Liver (tissue), 9 donors: ENCODE data around the gene SPRN. TPM values are rescaled to one million over a fixed set of nuclear protein-coding genes. Genes with fewer than 3 reads are reported as not detected.

ENCODE experiments used
- DNase-seq: peaks from one replicate; pipeline ENCODE4 v3.0.0-alpha.2; 2017; ENCODE audit warnings: low spot score
- H3K27ac ChIP-seq, 2 donors: one replicate each; pipeline ENCODE4 v1.7.0; 2013; ENCODE audit warnings: inconsistent platforms in 2 of 2, low read length in 2 of 2, control low read depth in 1 of 2, low read depth in 1 of 2, mild to moderate bottlenecking in 1 of 2
- H3K27me3 ChIP-seq, 4 donors: one replicate each; pipeline versions ENCODE4 v1.6.1 to v1.7.0; 2013; ENCODE audit warnings: low read length in 3 of 4, inconsistent platforms in 1 of 4, mild to moderate bottlenecking in 1 of 4, moderate library complexity in 1 of 4; ENCODE audit not compliant: control insufficient read depth in 4 of 4, insufficient read depth in 4 of 4
- H3K36me3 ChIP-seq, 4 donors: one replicate each; pipeline versions ENCODE4 v1.6.1 to v1.7.0; 2013; ENCODE audit warnings: low read length in 3 of 4, mild to moderate bottlenecking in 3 of 4, low read depth in 1 of 4, moderate library complexity in 1 of 4; ENCODE audit not compliant: control insufficient read depth in 4 of 4, insufficient read depth in 3 of 4
- H3K4me1 ChIP-seq, 4 donors: one replicate each; pipeline versions ENCODE4 v1.6.1 to v1.7.0; 2013; ENCODE audit warnings: low read length in 3 of 4, mild to moderate bottlenecking in 3 of 4, moderate library complexity in 1 of 4; ENCODE audit not compliant: control insufficient read depth in 4 of 4, insufficient read depth in 4 of 4
- H3K4me3 ChIP-seq, 3 donors: one replicate each; pipeline versions ENCODE4 v1.6.1 to v1.7.0; 2013; ENCODE audit warnings: low read length in 3 of 3, control low read depth in 1 of 3, low read depth in 1 of 3, mild to moderate bottlenecking in 1 of 3
- H3K9ac ChIP-seq, 2 donors: one replicate each; pipeline ENCODE4 v1.7.0; 2013; ENCODE audit warnings: low read length in 2 of 2, mild to moderate bottlenecking in 2 of 2, moderate library complexity in 2 of 2, control low read depth in 1 of 2, low read depth in 1 of 2
- H3K9me3 ChIP-seq, 4 donors: one replicate each; pipeline versions ENCODE4 v1.6.1 to v1.7.0; 2013; ENCODE audit warnings: low read length in 3 of 4; ENCODE audit not compliant: control insufficient read depth in 4 of 4
- ATF3 ChIP-seq: IDR thresholded peaks from 2 replicates; pipeline ENCODE4 v1.6.1; 2016; ENCODE audit warnings: antibody characterized with exemption
- CTCF ChIP-seq: fragments of 150-350 bp; IDR thresholded peaks from 2 replicates; pipeline ENCODE4 v1.5.1; 2017; ENCODE audit warnings: improper control_type of control experiment, low read depth, low read length; ENCODE audit not compliant: missing input control
- EGR1 ChIP-seq, 2 donors: IDR thresholded peaks; 2 replicates each; pipeline ENCODE4 v1.6.1; 2016 to 2018; ENCODE audit warnings: antibody characterized with exemption in 2 of 2, low read depth in 2 of 2
- FOXA1 ChIP-seq: IDR thresholded peaks from 2 replicates; pipeline ENCODE4 v1.6.1; 2016; ENCODE audit warnings: antibody characterized with exemption
- GABPA ChIP-seq, 2 donors: IDR thresholded peaks in 1 of 2; conservative IDR thresholded peaks in 1 of 2; 2 replicates each; pipeline ENCODE4 v1.6.1; 2016; ENCODE audit warnings: antibody characterized with exemption in 2 of 2, mild to moderate bottlenecking in 1 of 2, moderate library complexity in 1 of 2
- HNF4A ChIP-seq, 2 donors: conservative IDR thresholded peaks; 2 replicates each; pipeline ENCODE4 v1.6.1; 2016; ENCODE audit warnings: antibody characterized with exemption in 2 of 2, mild to moderate bottlenecking in 2 of 2
- HNF4G ChIP-seq: IDR thresholded peaks from 2 replicates; pipeline ENCODE4 v1.6.1; 2016; ENCODE audit warnings: antibody characterized with exemption
- JUND ChIP-seq, 2 donors: IDR thresholded peaks; 2 replicates each; pipeline ENCODE4 v1.6.1; 2016; ENCODE audit warnings: antibody characterized with exemption in 2 of 2
- MAX ChIP-seq: IDR thresholded peaks from 2 replicates; pipeline ENCODE4 v1.6.1; 2016; ENCODE audit warnings: antibody characterized with exemption
- REST ChIP-seq: IDR thresholded peaks from 2 replicates; pipeline ENCODE4 v1.6.1; 2016; ENCODE audit warnings: antibody characterized with exemption, mild to moderate bottlenecking
- RXRA ChIP-seq, 2 donors: IDR thresholded peaks; 2 replicates each; pipeline ENCODE4 v1.6.1; 2017 to 2018; ENCODE audit warnings: antibody characterized with exemption in 2 of 2, mild to moderate bottlenecking in 1 of 2
- TAF1 ChIP-seq: conservative IDR thresholded peaks from 2 replicates; pipeline ENCODE4 v1.6.1; 2016; ENCODE audit warnings: antibody characterized with exemption, mild to moderate bottlenecking
- YY1 ChIP-seq: IDR thresholded peaks from 2 replicates; pipeline ENCODE4 v1.6.1; 2016; ENCODE audit warnings: antibody characterized with exemption, mild to moderate bottlenecking
- ZBTB33 ChIP-seq: IDR thresholded peaks from 2 replicates; pipeline ENCODE4 v1.6.1; 2016; ENCODE audit warnings: antibody characterized with exemption
- WGBS: extraction: QIAGEN DNeasy Blood & Tissue Kit; methylation state at CpG from one replicate; pipeline ENCODE4 v1.1.7; 2013; 5-methylcytosine and 5-hydroxymethylcytosine counted together
- polyA plus RNA-seq, 2 donors: library from polyadenylated mRNA; stranded (reverse) in 1 of 2; unstranded in 1 of 2; fragments of 200-250 nt in 1 of 2; fragments of >200 nt in 1 of 2; fragmentation: Nextera tagmentation in 1 of 2; extraction: Ambion mirVana in 1 of 2; gene quantifications; one replicate each; pipeline versions ENCODE4 v1.2.1 to v1.2.3, GENCODE V29; 2013 to 2015
- total RNA-seq, 2 donors: library from RNA; depleted of rRNA; stranded (reverse); fragments of >200 nt; gene quantifications; one replicate each; pipeline ENCODE4 v1.2.3, GENCODE V29; 2014
- donor health status: healthy.
- donor health status: healthy.
- donor health status: healthy.
- donor health status: healthy.
- donor health status: healthy.

SPRN gene
- total and polyA plus RNA-seq, 4 donors, result 1.3 to 36.4 TPM; not detected in 2

GRCh38 chr10:133464582-133465031 lies 40.2 kb upstream of the SPRN start:
- DNase-seq, result no peak
- TF ChIP-seq CTCF, result no peak
- TF ChIP-seq TAF1, result no peak
- no peak for TF ChIP-seq REST
- no peak for TF ChIP-seq JUND (IDR thresholded peaks at IDR 0.05)
- Histone ChIP-seq H3K9ac (no peak overlapping the region), H3K27me3 (no peaks in the 10 kb centered on the region), H3K36me3 (no peaks in the 10 kb centered on the region), H3K9me3 (peaks cover 0 to 2% (median 0%) of the 10 kb centered on the region in 4 donors), H3K4me1 (peaks cover 0 to 7% (median 0%) of the 10 kb centered on the region in 4 donors), H3K4me3 (no peak overlapping the region), H3K27ac (no peak overlapping the region)
- 94% methylated on average over 12 of the region's 12 CpGs for WGBS

GRCh38 chr10:133462512-133463305 lies 38.3 kb upstream of the SPRN start:
- H3K27ac ChIP-seq, result no peak overlapping the region
- TF ChIP-seq ATF3 (no peak), HNF4A (conservative IDR thresholded peaks at IDR 0.05) (peak; percentile 23 to 70)
- H3K9ac ChIP-seq, result no peak overlapping the region
- H3K4me1 ChIP-seq, result peaks cover 0 to 7% (median 0%) of the 10 kb centered on the region in 4 donors
- no peak overlapping the region for H3K4me3 ChIP-seq
- WGBS, result 88% methylated on average over 10 of the region's 10 CpGs
- DNase-seq, result no peak
- H3K27me3 ChIP-seq, result no peaks in the 10 kb centered on the region
- H3K36me3 ChIP-seq, result no peaks in the 10 kb centered on the region
- H3K9me3 ChIP-seq, result no peaks in the 10 kb centered on the region

GRCh38 chr10:133461841-133462240 lies 37.4 kb upstream of the SPRN start:
- TF ChIP-seq EGR1 (IDR thresholded peaks at IDR 0.05; ENCODE audit: low read depth in 2 of 2) (no peak), YY1 (no peak), GABPA (IDR thresholded peaks at IDR 0.05 in 1 of 2, conservative IDR thresholded peaks at IDR 0.05 in 1 of 2) (no peak), REST (no peak), RXRA (IDR thresholded peaks at IDR 0.05) (no peak), HNF4G (no peak), FOXA1 (no peak), MAX (no peak), ZBTB33 (no peak), ATF3 (no peak), TAF1 (no peak)
- 84% methylated on average over 8 of the region's 8 CpGs for WGBS
- no peak for DNase-seq
- Histone ChIP-seq H3K9me3 (no peaks in the 10 kb centered on the region), H3K9ac (no peak overlapping the region), H3K4me3 (no peak overlapping the region), H3K27ac (no peak overlapping the region), H3K27me3 (no peaks in the 10 kb centered on the region), H3K4me1 (peaks cover 0 to 7% (median 0%) of the 10 kb centered on the region in 4 donors), H3K36me3 (no peaks in the 10 kb centered on the region)
